Loucy (cell line): ENCODE measurements around the gene NTN4.

Source experiments
- EZH2phosphoT487 ChIP-seq: fragments of 200-600 bp; IDR thresholded peaks from 2 replicates; pipeline ENCODE4 v1.6.1; 2018; ENCODE audit warnings: antibody characterized with exemption, mild to moderate bottlenecking, moderate library complexity, borderline replicate concordance
- TF ChIP-seq, protein P1 (sequence below): fragments of 200-600 bp; sonication (generic); conservative IDR thresholded peaks from 2 replicates; pipeline ENCODE4 v1.5.1; 2014; ENCODE audit warnings: mild to moderate bottlenecking, antibody characterized with exemption, low read length

DNA sequence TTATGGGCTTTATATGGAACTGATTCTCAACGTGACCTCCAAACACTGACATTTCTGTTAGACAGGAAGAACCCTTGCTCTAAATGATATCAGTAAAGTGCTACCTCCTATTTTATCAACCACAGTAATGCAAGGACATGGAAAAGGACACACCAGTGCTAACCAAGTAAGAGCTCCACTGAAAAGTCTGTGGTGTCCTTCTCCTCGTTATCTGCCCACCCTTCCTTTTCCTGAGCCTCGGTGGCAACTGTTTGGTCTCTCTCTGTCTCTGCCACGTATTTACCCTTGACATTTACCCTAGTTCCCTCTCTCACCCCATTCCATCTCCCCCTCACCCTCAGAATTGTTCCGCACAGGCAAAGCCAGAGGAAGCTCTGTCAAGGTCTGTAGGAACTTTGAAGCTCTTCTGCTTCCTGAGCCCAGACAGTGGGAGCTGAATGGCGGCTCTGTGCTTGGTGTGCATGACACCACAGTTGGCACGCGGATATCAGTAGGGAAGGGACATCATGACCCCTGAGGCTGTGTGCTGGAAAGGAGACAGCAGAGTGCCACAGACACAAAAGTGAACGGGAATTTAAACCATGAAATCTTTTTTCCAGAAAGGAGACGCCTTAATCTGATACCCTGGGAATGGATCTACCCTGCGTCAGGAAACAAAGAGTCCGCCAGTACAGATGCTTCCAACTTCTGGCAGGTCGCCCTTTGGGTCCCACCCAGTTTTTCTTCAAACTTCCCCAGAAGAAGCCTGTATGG, 50.8 kb downstream of the NTN4 start:
- TF ChIP-seq, protein P1, sequence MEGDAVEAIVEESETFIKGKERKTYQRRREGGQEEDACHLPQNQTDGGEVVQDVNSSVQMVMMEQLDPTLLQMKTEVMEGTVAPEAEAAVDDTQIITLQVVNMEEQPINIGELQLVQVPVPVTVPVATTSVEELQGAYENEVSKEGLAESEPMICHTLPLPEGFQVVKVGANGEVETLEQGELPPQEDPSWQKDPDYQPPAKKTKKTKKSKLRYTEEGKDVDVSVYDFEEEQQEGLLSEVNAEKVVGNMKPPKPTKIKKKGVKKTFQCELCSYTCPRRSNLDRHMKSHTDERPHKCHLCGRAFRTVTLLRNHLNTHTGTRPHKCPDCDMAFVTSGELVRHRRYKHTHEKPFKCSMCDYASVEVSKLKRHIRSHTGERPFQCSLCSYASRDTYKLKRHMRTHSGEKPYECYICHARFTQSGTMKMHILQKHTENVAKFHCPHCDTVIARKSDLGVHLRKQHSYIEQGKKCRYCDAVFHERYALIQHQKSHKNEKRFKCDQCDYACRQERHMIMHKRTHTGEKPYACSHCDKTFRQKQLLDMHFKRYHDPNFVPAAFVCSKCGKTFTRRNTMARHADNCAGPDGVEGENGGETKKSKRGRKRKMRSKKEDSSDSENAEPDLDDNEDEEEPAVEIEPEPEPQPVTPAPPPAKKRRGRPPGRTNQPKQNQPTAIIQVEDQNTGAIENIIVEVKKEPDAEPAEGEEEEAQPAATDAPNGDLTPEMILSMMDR: no peak
- TF ChIP-seq EZH2phosphoT487: no peak
